ENCODE data around the gene SP5.
"Not testable (repeated sequence)": the region's sequence is repeated elsewhere in the genome, so short reads cannot be mapped to it uniquely, and the experiment has no call there.

SP5 gene

GRCh38 chr2:170715062-170715931 lies at the start of gene SP5:
TSS of gene SP5 (plus strand) at chr2:170715337. CDS start at chr2:170715513, 176 bp downstream.
- Mint-ChIP-seq H3K4me3 (peak within 1 kb of the TSS; percentile 71), H3K27me3 (peaks cover 93% of the 10 kb centered on the region), H3K4me1 (peaks cover 30% of the 10 kb centered on the region), H3K9me3 (no peaks in the 10 kb centered on the region), H3K36me3 (peaks cover 3% of the 10 kb centered on the region), H3K27ac (peak within 1 kb of the TSS; percentile 55)
- DNase-seq: peak; percentile 64
- CTCF ChIA-PET: interaction anchor here (0.5 to 1.4 kb wide), 2 partner anchors 12 to 456 kb away, joined by 3 read pairs; no protein-coding TSS in a partner anchor

- peaks cover 6% of the 10 kb centered on the region for H3K27me3 Mint-ChIP-seq
- H3K36me3 Mint-ChIP-seq: no peaks in the 10 kb centered on the region
- H3K9me3 Mint-ChIP-seq: no peaks in the 10 kb centered on the region
- no peak overlapping the region for H3K27ac Mint-ChIP-seq
- no peaks in the 10 kb centered on the region for H3K4me1 Mint-ChIP-seq
- CTCF ChIA-PET: no interaction called here
- H3K4me3 Mint-ChIP-seq: no peak overlapping the region
- DNase-seq: no peak
These were observed 49.4 kb upstream of the SP5 start for GRCh38 chr2:170665743-170666142.

- Mint-ChIP-seq H3K4me1 (no peaks in the 10 kb centered on the region), H3K27ac (no peak overlapping the region), H3K36me3 (no peaks in the 10 kb centered on the region), H3K27me3 (peaks cover 8% of the 10 kb centered on the region), H3K9me3 (no peaks in the 10 kb centered on the region), H3K4me3 (no peak overlapping the region)
- DNase-seq: no peak
- CTCF ChIA-PET: no interaction called here
These were observed 45.2 kb upstream of the SP5 start for GRCh38 chr2:170669909-170670308.

- CTCF ChIA-PET: no interaction called here
These were observed 44.5 kb upstream of the SP5 start for GRCh38 chr2:170670651-170671050.

GRCh38 chr2:170671079-170671478 lies 44.1 kb upstream of the SP5 start:
- no peaks in the 10 kb centered on the region for H3K9me3 Mint-ChIP-seq
- H3K36me3 Mint-ChIP-seq: no peaks in the 10 kb centered on the region
- no peaks in the 10 kb centered on the region for H3K4me1 Mint-ChIP-seq
- H3K4me3 Mint-ChIP-seq: no peak overlapping the region
- CTCF ChIA-PET: no interaction called here
- H3K27ac Mint-ChIP-seq: no peak overlapping the region
- H3K27me3 Mint-ChIP-seq: peaks cover 8% of the 10 kb centered on the region
- no peak for DNase-seq

More at GRCh38 chr2:170670651-170671050, 44.5 kb upstream of the SP5 start:
- Mint-ChIP-seq H3K36me3 (no peaks in the 10 kb centered on the region), H3K4me3 (no peak overlapping the region), H3K27me3 (peaks cover 8% of the 10 kb centered on the region), H3K27ac (no peak overlapping the region), H3K4me1 (no peaks in the 10 kb centered on the region), H3K9me3 (no peaks in the 10 kb centered on the region)
- DNase-seq: no peak

- CTCF ChIA-PET, H3K36me3 Mint-ChIP-seq, H3K27ac Mint-ChIP-seq, H3K9me3 Mint-ChIP-seq, H3K4me3 Mint-ChIP-seq, H3K27me3 Mint-ChIP-seq, H3K4me1 Mint-ChIP-seq, DNase-seq: not testable (repeated sequence)
These were observed 40.9 kb upstream of the SP5 start for GRCh38 chr2:170674282-170674681.

- CTCF ChIA-PET: no interaction called here
- no peaks in the 10 kb centered on the region for H3K36me3 Mint-ChIP-seq
These were observed 39.4 kb upstream of the SP5 start for GRCh38 chr2:170675701-170676100.

GRCh38 chr2:170679607-170680079 lies 35.5 kb upstream of the SP5 start:
- no peak overlapping the region for H3K27ac Mint-ChIP-seq
- no peak overlapping the region for H3K4me3 Mint-ChIP-seq
- H3K9me3 Mint-ChIP-seq: no peaks in the 10 kb centered on the region
- no peaks in the 10 kb centered on the region for H3K36me3 Mint-ChIP-seq
- H3K27me3 Mint-ChIP-seq: peaks cover 6% of the 10 kb centered on the region
- no peak for DNase-seq
- H3K4me1 Mint-ChIP-seq: no peaks in the 10 kb centered on the region
- CTCF ChIA-PET: interaction anchor here (0.8 to 0.9 kb wide), 2 partner anchors 268 to 310 kb away, joined by 3 read pairs; no protein-coding TSS in a partner anchor

More at GRCh38 chr2:170675701-170676100, 39.4 kb upstream of the SP5 start:
- peaks cover 8% of the 10 kb centered on the region for H3K27me3 Mint-ChIP-seq
- H3K9me3 Mint-ChIP-seq: no peaks in the 10 kb centered on the region
- no peak for DNase-seq
- no peak overlapping the region for H3K27ac Mint-ChIP-seq
- H3K4me3 Mint-ChIP-seq: no peak overlapping the region
- H3K4me1 Mint-ChIP-seq: no peaks in the 10 kb centered on the region

GRCh38 chr2:170680172-170680941 lies 34.8 kb upstream of the SP5 start:
- Mint-ChIP-seq H3K27me3 (peaks cover 6% of the 10 kb centered on the region), H3K27ac (no peak overlapping the region), H3K36me3 (no peaks in the 10 kb centered on the region), H3K4me1 (no peaks in the 10 kb centered on the region), H3K9me3 (no peaks in the 10 kb centered on the region), H3K4me3 (no peak overlapping the region)
- no peak for DNase-seq
- CTCF ChIA-PET: interaction anchor here (0.8 to 0.9 kb wide), 2 partner anchors 269 to 310 kb away, joined by 3 read pairs; no protein-coding TSS in a partner anchor

GRCh38 chr2:170681311-170681710 lies 33.8 kb upstream of the SP5 start:
- Mint-ChIP-seq H3K9me3 (no peaks in the 10 kb centered on the region), H3K27me3 (peaks cover 6% of the 10 kb centered on the region), H3K4me3 (no peak overlapping the region), H3K27ac (no peak overlapping the region), H3K4me1 (no peaks in the 10 kb centered on the region), H3K36me3 (no peaks in the 10 kb centered on the region)
- DNase-seq: no peak
- CTCF ChIA-PET: no interaction called here

GRCh38 chr2:170685591-170685990 lies 29.5 kb upstream of the SP5 start:
- DNase-seq: no peak
- Mint-ChIP-seq H3K27me3 (peaks cover 6% of the 10 kb centered on the region), H3K9me3 (no peaks in the 10 kb centered on the region), H3K27ac (no peak overlapping the region), H3K4me3 (no peak overlapping the region), H3K4me1 (no peaks in the 10 kb centered on the region), H3K36me3 (no peaks in the 10 kb centered on the region)
- CTCF ChIA-PET: no interaction called here

GRCh38 chr2:170689481-170689880 lies 25.7 kb upstream of the SP5 start:
- no peak overlapping the region for H3K4me3 Mint-ChIP-seq
- CTCF ChIA-PET: no interaction called here
- H3K9me3 Mint-ChIP-seq: no peaks in the 10 kb centered on the region
- no peaks in the 10 kb centered on the region for H3K36me3 Mint-ChIP-seq
- no peaks in the 10 kb centered on the region for H3K4me1 Mint-ChIP-seq
- no peak for DNase-seq
- no peak overlapping the region for H3K27ac Mint-ChIP-seq
- H3K27me3 Mint-ChIP-seq: peaks cover under 1% of the 10 kb centered on the region

- no peak for DNase-seq
- Mint-ChIP-seq H3K36me3 (no peaks in the 10 kb centered on the region), H3K9me3 (no peaks in the 10 kb centered on the region), H3K27me3 (no peaks in the 10 kb centered on the region), H3K27ac (no peak overlapping the region), H3K4me1 (no peaks in the 10 kb centered on the region), H3K4me3 (no peak overlapping the region)
- CTCF ChIA-PET: no interaction called here
These were observed 24.5 kb upstream of the SP5 start for GRCh38 chr2:170690640-170691039.

GRCh38 chr2:170694316-170694715 lies 20.8 kb upstream of the SP5 start:
- Mint-ChIP-seq H3K9me3 (no peaks in the 10 kb centered on the region), H3K27ac (no peak overlapping the region), H3K4me1 (no peaks in the 10 kb centered on the region), H3K4me3 (no peak overlapping the region), H3K27me3 (peaks cover 5% of the 10 kb centered on the region), H3K36me3 (no peaks in the 10 kb centered on the region)
- no peak for DNase-seq
- CTCF ChIA-PET: no interaction called here
